Activated naive CD4-positive, alpha-beta T cell treated with anti-CD3 and anti-CD28 coated beads, Interleukin-2, amount 50 U/mL, for 72 hours (primary cell): ENCODE measurements around the gene MSH2. TPM values are rescaled to one million over a fixed set of nuclear protein-coding genes. Genes with fewer than 3 reads are reported as not detected.

Experiments used
- ATAC-seq, 2 donors: fragments of 150-1000 bp; cut with Tn5 transposase; 2 replicates each; pipeline ENCODE4 v1.10.0; 2021; ENCODE audit warnings: mild to moderate bottlenecking in 2 of 2, moderate library complexity in 2 of 2
- DNase-seq, 2 donors: peaks; one replicate each; pipeline ENCODE4 v3.0.0; 2021 to 2022; ENCODE audit warnings: low spot score in 2 of 2
- H3K27ac Mint-ChIP-seq, 2 donors: one replicate each; pipeline ENCODE4 v1.8.0; 2022; ENCODE audit warnings: mild to moderate bottlenecking in 2 of 2, mixed read lengths in 2 of 2
- H3K36me3 Mint-ChIP-seq, 2 donors: one replicate each; pipeline ENCODE4 v1.8.0; 2022; ENCODE audit warnings: mixed read lengths in 2 of 2
- H3K9me3 Mint-ChIP-seq, 2 donors: one replicate each; pipeline ENCODE4 v1.8.0; 2022; ENCODE audit warnings: mixed read lengths in 2 of 2
- total RNA-seq, 2 donors: library from RNA; stranded (reverse); gene quantifications; one replicate each; pipeline ENCODE4 v1.2.3, GENCODE V29; 2022

The MSH2 gene
- total RNA-seq, 2 donors from 2014 or later = 56.0 to 57.2 TPM

DNA sequence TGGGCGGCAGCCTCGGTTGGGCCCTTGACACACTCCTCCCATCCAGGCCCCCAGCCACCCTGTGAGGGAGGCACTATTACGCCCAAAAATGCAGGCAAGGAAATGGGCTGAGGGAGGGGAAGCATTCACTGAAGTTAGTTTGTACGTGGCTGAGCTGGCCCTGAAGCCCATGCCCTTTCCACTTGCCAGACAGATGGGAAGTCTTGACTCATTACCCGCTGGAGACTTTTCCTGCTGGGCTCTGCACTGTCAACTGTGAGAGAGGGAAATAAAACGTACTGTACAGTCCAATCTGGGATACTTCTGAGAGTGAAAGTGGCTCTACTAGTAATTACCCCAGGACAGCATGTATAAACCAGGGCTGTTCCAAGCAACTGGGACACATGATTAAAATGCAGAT, 125.9 kb downstream of the MSH2 start:
- H3K9me3 Mint-ChIP-seq = no peaks in the 10 kb centered on the region
- H3K27ac Mint-ChIP-seq = no peak overlapping the region
- no peak for ATAC-seq
- H3K36me3 Mint-ChIP-seq = no peaks in the 10 kb centered on the region
- no peak for DNase-seq

DNA sequence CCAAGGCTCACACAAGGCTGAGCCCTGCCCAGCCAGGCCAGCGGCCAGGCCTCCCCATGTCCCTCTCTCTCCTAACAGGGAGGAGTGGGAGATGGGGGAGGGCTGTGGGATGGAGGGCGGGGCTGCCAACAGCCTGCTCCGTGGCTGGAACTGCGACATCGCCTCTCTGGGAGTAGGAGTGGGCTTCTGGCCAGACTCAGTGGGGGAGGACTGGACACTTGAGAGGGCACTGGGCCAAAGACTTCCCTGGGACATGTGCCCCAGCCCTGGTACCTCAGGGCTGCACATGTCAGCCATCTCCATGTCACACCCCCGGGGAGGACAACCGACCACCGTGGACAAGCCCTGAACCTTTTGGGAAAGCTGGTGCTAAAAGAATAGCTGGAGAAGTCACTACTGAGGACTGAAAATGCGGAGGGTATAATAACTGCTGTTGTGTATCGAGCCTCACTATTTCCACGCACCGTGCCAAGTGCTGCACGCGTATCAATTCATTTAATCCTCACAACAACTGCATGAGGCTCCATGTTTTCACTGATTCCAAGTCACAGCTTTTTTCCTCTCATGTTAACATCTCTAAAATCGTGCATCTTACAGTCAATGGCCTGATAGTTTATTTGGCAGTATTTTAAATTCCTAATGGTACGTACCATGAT, 127.3 kb downstream of the MSH2 start:
- no peak for DNase-seq
- Mint-ChIP-seq H3K36me3 (no peaks in the 10 kb centered on the region), H3K9me3 (no peaks in the 10 kb centered on the region), H3K27ac (no peak overlapping the region)
- no peak for ATAC-seq

DNA sequence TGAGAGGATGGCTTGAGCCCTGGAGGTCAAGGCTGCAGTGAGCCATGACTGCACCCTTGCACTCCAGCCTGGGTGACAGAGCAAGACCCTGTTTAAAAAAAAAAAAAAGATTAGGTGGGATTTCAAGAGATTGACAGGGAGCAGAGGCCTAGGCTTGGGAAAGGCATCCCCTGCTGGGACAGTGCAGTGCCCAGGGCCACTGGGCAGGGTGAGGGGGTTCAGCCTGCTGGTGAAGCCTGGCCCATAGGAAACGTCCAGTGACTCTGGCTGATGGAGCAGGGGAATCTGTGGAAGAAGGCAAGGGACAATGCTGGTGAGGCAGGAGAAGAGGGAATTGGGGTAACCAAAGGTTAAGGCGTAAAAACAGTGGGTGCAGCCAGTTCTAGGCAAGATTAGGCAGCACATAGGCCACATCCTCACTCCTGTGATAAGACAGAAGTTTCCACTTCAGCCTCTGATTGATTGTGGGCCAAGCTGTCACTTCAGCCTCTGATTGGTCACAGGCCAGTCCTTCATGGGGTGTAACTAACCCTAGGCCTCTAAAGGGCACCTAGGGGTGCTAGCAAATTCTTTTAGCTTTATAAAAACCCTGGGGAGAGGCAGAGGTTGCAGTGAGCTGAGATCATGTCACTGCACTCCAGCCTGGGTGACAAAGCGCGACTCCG, 128.6 kb downstream of the MSH2 start:
- no peaks in the 10 kb centered on the region for H3K36me3 Mint-ChIP-seq
- peak overlapping the region in 1 of 2 donors; percentile 59 for H3K27ac Mint-ChIP-seq
- ATAC-seq (no peak), DNase-seq (no peak)
- no peaks in the 10 kb centered on the region for H3K9me3 Mint-ChIP-seq

Other genes starting within 250 kb of the MSH2 start
- gene STPG4, start 247.8 kb upstream of the MSH2 start, total RNA-seq = under 1 TPM in 1 of 2 donors, not detected in 1; 0.55 TPM
- 100 to 1,000 TPM; 327 to 430 TPM for gene CALM2, start 226.6 kb upstream of the MSH2 start, total RNA-seq
- gene EPCAM, start 33.8 kb upstream of the MSH2 start, total RNA-seq = under 1 TPM in 1 of 2 donors, not detected in 1; 0.23 TPM
- under 1 TPM; 0.16 to 0.31 TPM for gene KCNK12, start 167.8 kb downstream of the MSH2 start, total RNA-seq